ENCODE data around the gene UNC13C.
"Not testable (repeated sequence)": the region's sequence is repeated elsewhere in the genome, so short reads cannot be mapped to it uniquely, and the experiment has no call there.

UNC13C gene

GRCh38 chr15:54373332-54373731 lies 395.1 kb downstream of the UNC13C start:
- intact Hi-C loops (cut with DNase I), result no loop called here
- no peak for DNase-seq

- DNase-seq, result no peak
- intact Hi-C loops (cut with DNase I), result no loop called here
Measured at GRCh38 chr15:54374184-54374952, 396.1 kb downstream of the UNC13C start.

- intact Hi-C loops (cut with DNase I), result no loop called here
- DNase-seq, result no peak
Measured at GRCh38 chr15:54387799-54388198, 409.6 kb downstream of the UNC13C start.

- no peak for DNase-seq
- intact Hi-C loops (cut with DNase I), result no loop called here
Measured at GRCh38 chr15:54388746-54389145, 410.5 kb downstream of the UNC13C start.

- DNase-seq, result no peak
- intact Hi-C loops (cut with DNase I), result no loop called here
Measured at GRCh38 chr15:54410481-54410880, 432.2 kb downstream of the UNC13C start.

GRCh38 chr15:54424171-54424570 lies 445.9 kb downstream of the UNC13C start:
- no peak for DNase-seq
- intact Hi-C loops (cut with DNase I), result no loop called here

- intact Hi-C loops (cut with DNase I), result no loop called here
- DNase-seq, result no peak
Measured at GRCh38 chr15:54428596-54428995, 450.4 kb downstream of the UNC13C start.

GRCh38 chr15:54450288-54450687 lies 472.0 kb downstream of the UNC13C start:
- DNase-seq; intact Hi-C loops (cut with DNase I): not testable (repeated sequence)

GRCh38 chr15:54456413-54456812 lies 478.2 kb downstream of the UNC13C start:
- DNase-seq, result no peak
- intact Hi-C loops (cut with DNase I), result no loop called here

GRCh38 chr15:54462511-54462913 lies 484.3 kb downstream of the UNC13C start:
- intact Hi-C loops (cut with DNase I), result no loop called here

DNA sequence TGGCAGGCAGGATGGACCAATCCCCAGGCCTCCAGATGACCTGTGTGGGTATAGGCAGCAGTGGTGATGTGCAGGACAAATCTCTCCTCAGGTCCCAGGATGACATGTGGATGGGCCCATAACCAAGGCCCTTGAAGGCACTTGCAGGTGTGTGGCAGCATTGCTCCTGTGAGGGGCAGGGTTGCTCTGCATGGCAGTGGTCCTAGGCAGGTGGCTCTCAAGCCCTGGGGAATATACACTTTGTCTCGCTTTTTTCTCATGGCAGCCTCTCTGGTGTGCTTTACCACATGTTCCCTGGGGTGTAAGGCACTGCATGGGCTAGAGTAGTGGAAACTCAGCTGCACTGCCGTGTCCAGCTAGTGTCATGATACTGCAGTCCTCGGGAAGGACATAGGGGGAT lies 503.6 kb downstream of the UNC13C start:
- intact Hi-C loops (cut with DNase I), result no loop called here
- DNase-seq, result no peak

More at GRCh38 chr15:54462511-54462913, 484.3 kb downstream of the UNC13C start:
- DNase-seq, result no peak

DNA sequence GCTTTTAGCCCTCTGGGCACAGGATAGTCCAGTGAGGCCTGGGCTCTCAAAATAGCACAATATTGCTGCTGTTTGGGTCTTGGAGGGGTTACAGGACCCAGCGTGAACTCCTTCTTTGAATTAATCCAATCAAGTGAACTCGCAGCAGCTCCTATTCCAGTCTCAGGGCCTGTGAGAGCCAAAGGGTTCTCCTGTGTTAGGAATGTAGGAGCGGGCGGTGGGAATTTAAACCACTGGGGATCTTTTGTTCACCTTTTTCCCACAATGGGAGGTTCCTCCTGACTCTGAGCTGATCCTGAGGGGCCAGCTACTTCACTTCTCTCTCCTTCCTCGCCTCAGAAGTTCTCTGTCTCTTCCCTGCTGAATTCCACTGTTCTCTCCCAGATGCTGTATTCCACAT lies 504.0 kb downstream of the UNC13C start:
- no peak for DNase-seq
- intact Hi-C loops (cut with DNase I), result no loop called here

DNA sequence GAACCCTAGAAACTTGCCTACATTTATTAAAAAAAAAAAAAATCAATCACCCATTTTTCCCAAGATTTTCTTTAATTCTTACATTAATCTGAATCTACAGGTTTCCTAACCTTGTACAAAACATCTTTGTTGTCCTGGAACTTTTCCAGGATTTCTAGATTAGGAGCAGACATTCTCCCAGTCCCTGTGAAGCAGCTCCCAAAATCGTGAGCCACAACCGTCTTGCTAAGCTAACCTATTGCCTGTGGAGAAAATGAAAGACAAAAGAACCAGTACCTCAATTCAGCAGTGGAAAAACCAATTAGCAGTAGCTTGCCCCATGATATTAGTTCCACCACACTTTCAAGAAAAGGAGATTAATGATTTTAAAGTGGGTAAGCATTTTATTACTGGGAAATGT lies 522.1 kb downstream of the UNC13C start:
- intact Hi-C loops (cut with DNase I), result no loop called here
- no peak for DNase-seq

GRCh38 chr15:54502416-54503075 lies 524.3 kb downstream of the UNC13C start:
- intact Hi-C loops (cut with DNase I), result no loop called here

GRCh38 chr15:54504695-54505094 lies 526.5 kb downstream of the UNC13C start:
- peak in 22 of 42 donors; percentile 7 to 76 (median 39) for DNase-seq
- intact Hi-C loops (cut with DNase I), result no loop called here

More at GRCh38 chr15:54502416-54503075, 524.3 kb downstream of the UNC13C start:
- peak in 8 of 42 donors; percentile 7 to 62 (median 24) for DNase-seq

- intact Hi-C loops (cut with DNase I), result no loop called here
- DNase-seq, result no peak
Measured at GRCh38 chr15:54506977-54507524, 528.8 kb downstream of the UNC13C start.

- intact Hi-C loops (cut with DNase I), result no loop called here
- no peak for DNase-seq
Measured at GRCh38 chr15:54514601-54515000, 536.4 kb downstream of the UNC13C start.

DNA sequence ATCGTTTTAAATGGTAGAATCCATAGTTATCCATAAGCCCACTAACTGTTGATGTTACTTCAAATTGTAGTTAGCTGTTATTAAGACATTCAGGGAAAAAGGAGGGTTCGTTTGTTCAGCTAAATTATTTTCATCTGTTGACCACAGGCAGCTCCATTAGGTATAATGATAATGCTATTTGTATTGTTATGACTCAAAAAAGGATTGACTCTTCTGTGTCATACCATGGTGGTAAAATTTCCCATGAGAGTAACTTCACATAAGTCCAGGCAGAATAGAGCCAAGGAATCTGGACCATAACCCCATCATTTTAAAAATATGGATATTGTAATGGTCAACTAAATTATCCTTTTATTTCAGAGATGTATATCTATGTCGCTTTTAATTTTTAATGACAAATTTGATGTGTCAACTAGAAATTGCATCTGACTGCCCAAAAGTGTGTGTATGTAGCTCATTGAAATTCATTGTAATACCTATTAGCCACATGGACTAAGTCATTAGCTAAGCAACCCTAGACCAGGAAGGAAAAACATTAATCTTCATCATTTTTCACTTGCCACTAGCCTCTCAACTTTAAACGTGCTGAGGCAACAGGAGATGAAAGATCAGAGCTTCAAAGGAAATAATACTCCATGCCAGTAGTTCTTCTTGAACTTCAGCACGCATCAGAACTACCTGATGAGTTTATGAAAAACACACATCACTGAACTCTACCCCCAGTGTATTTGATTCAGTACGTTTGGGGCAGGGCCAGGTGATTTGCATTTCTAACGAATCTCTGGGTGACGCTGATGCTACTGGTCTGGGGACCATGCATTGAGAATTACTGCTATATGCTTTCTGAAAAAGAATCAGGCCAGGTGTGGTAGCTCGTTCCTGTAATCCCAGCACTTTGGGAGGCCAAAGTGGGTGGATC lies 537.7 kb downstream of the UNC13C start:
- intact Hi-C loops (cut with DNase I), result no loop called here
- no peak for DNase-seq

DNA sequence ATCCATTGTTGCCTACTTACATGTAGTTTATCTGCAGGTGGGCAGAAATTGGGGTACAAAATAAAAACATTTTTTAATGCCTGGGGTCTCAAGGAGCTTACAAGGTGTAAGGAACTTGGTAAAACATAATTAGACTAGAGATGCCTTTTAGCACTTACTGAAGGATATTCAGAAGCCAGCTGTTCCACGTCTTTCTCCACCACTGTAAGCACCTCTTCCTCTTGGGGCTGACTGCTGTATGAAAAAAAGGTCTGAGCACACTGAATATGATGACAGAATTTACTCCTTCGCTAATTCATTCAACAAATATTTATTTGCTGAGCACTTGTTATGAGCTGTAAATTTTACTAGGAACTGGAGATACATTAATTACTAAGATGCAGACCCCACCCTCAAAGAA lies 539.1 kb downstream of the UNC13C start:
- intact Hi-C loops (cut with DNase I), result no loop called here
- no peak for DNase-seq

Measured in head of caudate nucleus (tissue), 42 donors.